Activated CD4-positive, alpha-beta T cell treated with anti-CD3 and anti-CD28 coated beads, Interleukin-2, amount 50 U/mL, for 1 hour (primary cell): ENCODE data around the gene RNF31.

Experiments used
- DNase-seq: peaks from one replicate; pipeline ENCODE4 v3.0.0-alpha.2; 2020

RNF31 gene

DNA sequence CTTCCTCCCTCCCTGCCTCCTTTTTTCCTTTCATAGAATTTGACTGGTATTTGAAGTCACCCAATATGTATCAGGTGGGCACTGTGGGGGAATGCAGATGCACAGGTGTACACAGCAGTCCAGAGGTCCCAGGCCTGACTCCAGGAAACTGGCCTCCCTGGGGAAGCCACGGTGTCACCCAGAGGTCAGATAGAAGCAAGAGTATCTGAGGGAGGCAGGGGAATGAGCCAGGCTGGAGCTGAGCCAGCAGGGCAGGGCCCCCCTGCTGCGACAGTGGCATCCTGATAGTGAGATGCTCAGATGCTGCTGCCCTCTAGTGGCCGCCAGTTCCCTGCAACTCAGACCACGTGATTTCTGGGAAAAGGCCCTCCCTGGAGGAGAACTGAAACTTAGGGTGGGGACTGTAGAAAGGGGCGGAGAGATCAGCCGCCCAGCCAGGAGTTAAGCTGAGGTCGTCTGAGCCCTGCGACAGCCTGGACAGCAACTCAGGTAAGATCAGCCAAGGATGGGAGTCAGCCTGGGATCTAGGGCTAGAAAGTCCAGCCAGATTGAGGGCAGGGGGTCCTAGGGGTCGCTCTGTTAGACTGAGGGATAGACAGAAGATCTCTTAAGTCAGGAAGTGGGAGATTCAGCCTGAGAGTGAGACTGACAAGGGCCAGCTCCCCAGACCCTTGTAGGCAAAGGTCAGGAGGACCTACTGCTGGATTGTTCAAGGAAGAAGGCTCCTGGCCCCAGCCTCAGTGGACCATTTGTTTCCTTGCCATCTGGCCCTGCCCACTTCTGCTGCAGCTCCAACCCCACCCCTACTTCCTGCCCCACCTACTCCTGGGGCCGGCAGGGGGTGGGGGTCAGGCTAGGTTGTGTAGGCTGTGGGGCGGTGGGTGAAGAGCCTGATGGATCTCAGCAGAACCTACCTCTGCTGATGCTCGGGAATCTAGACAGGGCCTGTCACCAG, 13.8 kb downstream of the RNF31 start, which contains the start of gene IRF9:
Gene IRF9, plus strand, starts transcription at position 416 of the 955 bp plus-strand sequence. CDS start 880 bp downstream, outside the sequence.
- DNase-seq: peak; percentile 98

DNA sequence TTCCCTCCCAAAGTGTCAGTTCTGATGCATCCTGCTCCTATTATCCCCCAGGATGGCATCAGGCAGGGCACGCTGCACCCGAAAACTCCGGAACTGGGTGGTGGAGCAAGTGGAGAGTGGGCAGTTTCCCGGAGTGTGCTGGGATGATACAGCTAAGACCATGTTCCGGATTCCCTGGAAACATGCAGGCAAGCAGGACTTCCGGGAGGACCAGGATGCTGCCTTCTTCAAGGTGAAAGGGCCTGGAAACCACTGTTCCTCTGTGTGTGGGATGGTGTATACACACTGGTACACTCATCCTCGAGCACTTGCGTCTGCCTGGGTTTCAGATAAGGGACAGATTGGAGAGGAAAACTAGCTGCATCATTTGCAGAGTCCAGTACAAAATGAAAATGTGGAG, 14.8 kb downstream of the RNF31 start:
- DNase-seq: no peak

DNA sequence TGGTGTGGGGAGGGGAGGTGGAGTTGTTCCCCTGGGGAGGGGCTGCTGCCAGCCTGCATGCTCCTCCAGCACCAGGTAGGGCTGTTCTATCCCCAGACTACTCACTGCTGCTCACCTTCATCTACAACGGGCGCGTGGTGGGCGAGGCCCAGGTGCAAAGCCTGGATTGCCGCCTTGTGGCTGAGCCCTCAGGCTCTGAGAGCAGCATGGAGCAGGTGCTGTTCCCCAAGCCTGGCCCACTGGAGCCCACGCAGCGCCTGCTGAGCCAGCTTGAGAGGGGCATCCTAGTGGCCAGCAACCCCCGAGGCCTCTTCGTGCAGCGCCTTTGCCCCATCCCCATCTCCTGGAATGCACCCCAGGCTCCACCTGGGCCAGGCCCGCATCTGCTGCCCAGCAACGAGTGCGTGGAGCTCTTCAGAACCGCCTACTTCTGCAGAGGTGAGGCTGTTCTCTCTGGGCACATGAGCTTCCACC, 17.3 kb downstream of the RNF31 start:
- DNase-seq: no peak

DNA sequence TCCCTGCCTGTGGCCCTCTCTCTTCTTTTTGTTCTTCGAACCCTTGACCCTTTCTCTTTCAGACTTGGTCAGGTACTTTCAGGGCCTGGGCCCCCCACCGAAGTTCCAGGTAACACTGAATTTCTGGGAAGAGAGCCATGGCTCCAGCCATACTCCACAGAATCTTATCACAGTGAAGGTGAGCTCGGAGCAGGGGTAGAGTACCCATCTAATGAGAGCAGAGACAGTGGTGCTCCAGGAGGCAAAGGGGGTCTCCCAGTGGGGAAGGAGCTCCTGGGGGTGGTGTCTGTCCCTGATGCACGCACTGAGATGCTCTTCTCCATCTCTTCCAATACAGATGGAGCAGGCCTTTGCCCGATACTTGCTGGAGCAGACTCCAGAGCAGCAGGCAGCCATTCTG, 18.5 kb downstream of the RNF31 start:
- no peak for DNase-seq

DNA sequence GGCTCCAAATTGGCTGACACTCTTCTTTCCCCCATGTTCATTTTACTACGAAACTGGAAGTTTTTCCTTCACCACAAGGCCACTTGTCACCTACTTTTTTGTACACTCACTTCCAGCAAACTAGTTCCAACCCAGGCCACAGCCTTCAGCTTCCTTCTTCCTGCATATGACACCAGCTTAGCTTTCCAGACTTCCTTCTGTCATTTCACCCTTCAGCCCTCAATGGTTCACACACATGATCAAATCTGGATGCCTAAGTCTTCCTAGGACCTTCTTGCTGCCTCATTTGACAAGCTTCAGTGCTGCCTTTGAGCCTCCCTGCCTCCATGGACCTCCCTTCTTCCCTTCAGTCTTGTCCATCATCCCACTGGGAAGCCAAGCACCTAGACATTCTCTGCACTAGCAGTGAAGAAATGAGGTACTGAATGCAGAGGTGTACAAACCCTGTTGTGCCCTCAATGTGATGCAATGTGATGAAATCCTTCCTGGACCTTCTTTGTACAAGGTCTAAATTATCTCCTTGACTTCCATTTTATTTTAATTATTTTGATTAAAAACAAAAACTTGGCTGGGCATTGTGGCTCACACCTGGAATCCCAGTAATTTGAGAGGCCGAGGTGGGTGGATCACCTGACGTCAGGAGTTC, 20.3 kb downstream of the RNF31 start:
- DNase-seq: no peak

DNA sequence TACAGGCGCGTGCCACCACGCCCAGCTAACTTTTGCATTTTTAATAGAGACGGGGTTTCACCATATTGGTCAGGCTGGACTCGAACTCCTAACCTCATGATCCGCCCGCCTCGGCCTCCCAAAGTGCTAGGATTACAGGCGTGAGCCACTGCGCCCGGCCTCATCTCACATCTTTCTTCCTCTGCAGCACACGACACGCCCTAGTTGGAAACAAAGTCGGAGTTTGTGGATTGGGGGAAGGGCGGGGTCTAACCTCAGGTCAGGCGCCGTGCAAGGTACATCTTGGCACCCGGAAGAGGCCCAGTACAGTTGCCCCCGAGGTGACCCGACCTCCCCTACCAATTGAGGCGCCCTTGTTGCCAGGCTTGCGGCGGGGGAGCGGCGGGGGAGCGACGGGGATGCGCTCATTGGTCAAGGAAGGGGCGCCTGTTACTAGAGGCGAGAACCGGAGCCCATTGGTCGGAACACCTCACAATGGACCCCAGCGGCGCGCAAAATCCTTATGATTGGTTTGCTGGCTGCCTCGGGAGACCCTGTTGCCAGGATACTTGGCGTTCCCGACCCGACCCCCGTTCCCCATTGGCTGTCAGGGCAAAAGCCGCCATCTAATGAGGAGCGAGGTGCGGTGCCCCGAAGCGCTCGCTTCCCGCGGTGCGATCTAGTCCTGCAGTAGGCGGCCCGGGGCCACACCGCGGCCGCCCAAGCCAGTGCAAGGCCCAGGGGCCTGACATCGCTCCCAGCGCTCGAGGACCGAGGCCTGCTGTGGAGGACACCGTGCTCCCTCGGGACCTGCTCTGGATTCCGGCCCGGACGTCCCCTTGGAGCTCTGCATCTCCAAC, 24.3 kb downstream of the RNF31 start, which contains the start of gene REC8:
Gene REC8, plus strand, starts transcription at position 659 of the 839 bp plus-strand sequence. CDS start 473 bp downstream, outside the sequence.
- peak; percentile 67 for DNase-seq

DNA sequence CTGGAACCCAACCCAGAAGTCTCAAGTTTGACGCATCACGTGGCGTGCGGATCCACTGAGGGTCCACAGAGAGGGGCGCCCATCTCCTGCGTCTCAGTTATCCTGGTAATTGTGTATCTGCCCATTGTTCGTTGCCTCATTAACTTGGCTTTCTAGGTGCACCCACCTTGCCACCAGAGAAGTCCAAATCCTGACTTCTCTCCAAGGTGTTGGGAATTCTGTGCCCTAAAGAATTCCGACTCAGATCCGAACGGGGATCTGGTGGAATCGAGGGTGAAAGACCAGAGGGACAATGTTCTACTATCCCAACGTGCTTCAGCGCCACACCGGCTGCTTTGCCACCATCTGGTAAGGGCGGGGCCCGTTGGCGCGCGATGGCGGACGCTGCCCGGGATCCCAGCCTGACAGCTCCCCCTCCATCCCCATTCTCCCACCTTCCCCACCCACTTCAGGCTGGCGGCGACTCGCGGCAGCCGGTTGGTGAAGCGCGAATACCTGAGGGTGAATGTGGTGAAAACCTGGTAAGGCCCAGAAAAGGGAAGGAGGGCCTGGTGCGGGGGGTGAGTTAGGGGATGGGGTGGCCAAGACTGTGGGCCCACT, 25.1 kb downstream of the RNF31 start:
- DNase-seq: no peak

DNA sequence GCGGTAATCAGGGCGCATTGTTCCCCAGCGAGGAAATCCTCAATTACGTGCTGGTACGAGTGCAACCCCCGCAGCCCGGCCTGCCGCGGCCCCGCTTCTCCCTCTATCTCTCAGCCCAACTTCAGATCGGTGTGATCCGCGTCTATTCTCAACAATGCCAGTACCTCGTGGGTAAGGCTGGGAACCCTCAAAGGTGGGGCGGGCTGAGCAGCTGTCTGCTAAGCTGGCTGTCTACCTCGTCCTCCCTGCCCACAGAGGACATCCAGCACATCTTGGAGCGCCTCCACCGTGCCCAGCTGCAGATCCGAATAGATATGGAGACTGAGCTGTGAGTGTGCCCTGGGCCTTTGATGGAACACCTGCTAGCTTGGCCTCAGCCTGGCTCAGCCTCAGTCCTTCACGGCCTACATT, 25.6 kb downstream of the RNF31 start:
- no peak for DNase-seq

DNA sequence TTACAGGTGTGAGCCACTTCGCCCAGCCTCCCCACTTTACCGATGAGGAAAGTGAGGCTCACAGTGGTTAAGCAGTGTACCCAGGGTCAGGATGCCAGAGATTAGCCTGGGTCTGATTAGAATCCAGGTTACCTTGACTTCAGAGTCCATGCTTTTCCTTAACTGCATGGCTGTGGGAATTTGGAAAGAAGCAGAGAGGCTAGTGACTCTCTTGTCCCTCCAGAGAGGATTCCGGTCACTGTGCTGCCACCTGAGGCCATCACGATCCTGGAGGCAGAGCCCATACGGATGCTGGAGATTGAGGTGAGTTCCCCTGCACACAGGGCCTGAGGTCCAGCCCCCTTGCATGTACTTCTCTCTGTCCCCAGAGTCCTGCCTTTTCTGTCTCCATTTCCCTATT, 29.3 kb downstream of the RNF31 start:
- no peak for DNase-seq

DNA sequence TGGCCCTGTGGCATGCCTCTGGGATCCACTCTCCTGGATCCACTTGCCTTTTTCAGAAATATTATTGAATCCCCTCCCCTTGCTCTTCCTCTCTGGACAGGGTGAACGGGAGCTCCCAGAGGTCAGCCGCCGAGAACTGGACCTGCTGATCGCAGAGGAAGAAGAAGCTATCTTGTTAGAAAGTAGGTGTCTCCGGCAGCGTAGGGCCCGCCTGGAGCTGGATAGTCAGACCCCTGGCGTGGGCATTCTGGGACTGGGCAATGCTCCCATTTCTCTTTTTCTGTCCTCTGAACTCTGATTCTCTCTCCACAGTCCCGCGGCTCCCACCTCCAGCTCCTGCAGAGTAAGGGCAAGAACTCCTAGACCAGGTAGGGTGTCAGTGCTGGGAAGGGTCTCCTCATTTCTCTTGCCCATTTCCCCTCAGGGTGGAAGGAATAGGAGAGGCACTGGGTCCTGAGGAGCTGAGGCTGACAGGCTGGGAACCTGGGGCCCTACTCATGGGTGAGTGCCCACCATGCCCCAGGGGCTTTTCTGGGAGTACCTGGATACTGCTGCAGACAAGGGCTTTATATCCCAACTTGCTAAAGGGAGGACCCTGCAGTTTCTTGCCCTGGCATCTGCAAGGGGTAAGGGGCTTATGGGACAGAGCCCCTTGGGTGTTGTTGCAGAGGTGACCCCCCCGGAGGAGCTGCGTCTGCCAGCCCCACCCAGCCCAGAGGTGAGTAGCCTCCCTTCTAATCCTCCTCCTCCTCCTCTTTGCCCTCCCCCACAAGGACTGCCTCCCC, 29.9 kb downstream of the RNF31 start:
- no peak for DNase-seq

DNA sequence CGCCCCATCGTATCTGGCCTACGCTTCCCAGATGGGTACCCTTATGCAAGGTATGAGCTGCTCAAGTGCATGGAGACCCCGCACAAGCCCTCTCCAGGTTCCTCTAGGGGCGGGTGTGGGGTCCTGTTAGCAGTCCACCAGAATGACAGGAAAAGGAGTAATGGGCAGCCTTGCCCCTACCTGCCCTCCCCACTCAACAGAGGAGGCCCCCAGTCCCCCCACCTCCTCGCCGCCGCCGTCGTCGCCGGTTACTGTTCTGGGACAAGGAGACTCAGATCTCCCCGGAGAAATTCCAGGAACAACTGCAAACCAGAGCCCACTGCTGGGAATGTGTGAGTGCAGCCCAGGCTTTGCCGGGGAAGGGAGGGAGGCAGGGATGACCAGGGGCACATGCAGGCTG, 30.6 kb downstream of the RNF31 start:
- DNase-seq: no peak

DNA sequence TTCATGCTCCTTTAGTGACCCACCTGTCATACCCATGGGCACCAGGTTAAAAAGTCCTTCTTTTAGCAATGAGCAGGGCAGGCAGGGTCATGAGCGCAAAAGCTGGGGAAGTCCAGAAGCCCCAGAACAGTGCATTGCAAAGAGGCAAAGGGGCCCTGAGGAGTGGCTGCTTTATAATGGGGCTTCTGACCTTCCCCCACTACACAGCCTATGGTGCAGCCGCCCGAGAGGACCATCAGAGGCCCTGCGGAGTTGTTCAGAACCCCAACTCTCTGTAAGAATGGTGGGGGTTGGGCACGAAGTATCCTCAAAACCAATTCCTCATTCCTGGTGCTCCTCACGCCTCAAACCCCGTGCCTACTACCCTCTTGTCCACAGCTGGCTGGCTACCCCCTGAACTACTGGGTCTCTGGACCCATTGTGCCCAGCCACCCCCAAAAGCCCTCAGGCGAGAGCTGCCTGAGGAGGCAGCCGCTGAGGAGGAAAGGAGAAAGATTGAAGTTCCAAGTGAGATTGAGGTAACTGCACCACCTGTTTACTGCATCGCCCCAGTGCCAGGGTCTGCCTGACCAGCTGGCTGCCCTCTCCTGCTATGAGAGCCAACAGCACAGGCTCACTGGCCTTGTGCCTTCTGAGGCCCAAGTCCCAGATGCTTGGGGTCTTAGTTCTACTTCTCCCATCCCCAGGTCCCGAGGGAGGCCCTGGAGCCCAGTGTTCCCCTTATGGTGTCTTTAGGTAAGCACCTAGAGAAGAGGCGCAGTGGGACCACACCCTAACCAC, 31.3 kb downstream of the RNF31 start:
- DNase-seq: no peak

DNA sequence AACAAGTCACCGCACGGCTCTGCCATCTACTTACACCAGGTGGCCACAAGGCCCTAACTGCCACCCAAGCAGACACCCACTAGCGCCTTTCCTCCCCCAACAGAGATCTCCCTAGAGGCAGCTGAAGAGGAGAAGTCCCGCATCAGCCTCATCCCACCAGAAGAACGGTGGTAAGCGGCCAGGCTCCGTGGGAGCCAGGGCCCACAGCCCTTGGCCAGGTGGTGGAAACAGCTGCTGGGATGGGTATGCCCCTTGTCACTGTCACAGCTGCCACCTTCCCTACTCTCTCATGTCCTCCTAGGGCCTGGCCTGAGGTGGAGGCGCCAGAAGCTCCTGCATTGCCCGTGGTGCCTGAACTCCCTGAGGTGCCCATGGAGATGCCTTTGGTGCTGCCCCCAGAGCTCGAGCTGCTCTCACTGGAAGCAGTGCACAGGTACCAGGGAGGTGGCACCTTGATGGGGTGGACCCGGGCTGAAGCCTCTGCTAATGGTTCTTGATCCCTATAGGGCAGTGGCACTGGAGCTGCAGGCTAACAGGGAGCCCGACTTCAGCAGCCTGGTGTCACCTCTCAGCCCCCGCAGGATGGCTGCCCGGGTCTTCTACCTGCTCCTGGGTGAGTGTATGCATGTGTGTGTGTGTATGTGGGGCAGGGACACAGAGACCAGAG, 32.1 kb downstream of the RNF31 start:
- DNase-seq: no peak

DNA sequence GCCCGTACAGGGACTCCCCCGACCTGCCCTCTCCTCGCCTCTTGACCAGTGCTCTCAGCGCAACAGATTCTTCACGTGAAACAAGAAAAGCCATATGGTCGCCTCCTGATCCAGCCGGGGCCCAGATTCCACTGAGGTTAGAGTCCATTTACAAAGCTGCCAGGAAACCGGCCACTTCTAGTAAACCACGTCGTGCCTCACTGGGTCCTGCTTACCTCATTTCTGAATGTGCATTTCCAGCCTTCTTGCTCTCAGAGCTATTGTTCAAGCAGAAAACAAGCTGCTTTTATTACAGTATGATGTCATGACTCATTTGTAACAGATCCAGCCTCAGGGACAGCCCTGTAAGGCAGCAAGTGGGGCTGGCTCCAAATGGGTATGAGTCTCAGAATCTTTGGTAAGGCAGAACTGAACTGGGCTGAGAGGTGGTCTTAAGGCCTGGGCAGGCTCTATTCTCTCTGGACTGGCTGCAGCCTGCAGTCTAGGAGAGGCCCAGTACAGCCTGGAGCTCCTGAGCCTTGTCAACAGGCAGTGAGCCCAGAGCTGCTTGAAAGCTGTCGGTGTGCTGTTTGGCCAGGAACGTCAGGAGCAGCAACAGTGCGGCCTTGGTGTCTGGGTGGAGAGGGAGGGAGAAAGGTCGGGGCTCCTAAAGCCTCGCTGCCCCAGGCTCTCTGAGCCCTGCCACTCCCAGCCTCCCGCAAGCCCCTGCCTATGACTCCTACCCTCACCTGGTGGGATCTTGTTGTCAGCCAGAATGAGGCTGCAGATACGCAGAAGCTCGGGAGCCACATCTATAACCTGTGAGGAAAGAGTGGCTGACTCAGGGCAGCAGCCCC, 32.9 kb downstream of the RNF31 start:
- DNase-seq: no peak

DNA sequence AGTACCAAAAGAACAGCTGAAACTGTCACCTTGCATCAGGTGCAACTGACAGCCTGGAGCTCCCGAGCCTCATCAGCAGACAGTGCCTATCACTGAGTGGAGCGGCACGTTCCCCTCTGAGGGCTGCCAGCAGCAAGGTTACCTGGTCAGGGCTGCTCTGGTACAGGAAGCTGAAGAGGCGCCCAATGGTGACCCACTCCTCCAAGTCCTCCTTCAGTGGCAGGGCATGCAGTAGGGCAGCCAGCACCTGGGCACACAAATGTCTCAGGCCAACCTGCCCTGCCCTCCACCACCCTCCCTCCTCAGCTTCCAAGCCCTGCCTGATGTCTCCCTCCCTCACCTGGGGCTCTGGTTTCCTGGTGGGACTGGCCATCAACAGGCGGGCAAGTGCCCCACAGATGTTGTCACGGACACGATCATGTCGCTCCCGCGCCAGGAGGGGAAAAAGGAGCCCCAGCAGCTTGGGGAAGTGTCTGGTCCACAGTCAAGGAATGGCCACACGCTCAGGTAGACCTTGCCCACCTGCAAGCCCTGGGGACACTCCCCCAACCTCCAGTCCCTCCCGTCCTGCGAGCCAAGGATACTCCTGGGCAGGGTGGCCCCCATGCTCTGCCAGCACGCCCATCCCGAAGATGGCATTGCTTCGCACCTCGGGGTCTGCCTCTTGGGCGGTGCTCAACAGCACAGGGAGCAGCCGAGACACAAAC, 34.2 kb downstream of the RNF31 start:
- no peak for DNase-seq

DNA sequence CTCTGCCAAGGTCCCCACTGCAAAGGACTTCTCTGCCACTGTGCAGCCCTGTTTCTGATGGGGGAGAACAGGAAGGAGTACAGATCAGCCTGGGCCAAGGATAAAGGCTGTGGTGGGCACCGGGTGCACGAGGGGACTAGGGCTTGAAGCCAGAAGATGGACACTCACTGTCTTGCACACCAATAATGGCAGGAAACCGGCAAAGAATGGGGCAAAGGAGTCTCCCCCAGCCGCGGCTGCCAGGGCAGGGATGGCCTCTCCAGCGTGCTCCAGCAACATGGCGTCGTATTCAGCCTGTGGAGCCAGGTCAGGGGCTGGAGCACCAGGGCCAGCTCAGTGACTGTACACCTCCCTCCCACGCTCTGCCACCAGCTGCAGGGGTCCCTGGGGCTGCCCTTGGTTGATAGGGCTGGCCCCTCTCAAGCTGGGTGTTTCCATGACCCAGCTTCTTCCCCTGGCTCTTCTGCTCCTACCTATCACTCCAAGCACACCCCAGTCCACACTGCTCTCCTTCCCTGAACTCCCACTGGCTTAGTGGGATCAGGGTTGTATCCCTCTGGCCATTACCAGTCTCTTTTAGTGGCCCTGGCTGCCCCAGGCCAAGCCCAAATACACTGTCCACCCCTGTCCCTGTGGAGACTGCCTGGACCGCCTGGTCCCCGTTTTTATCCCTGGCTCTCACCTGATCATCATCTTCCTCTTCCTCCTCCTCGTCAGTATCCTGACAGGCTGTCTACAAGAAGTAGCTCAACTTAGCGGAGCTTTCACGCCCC, 35.0 kb downstream of the RNF31 start:
- DNase-seq: no peak

DNA sequence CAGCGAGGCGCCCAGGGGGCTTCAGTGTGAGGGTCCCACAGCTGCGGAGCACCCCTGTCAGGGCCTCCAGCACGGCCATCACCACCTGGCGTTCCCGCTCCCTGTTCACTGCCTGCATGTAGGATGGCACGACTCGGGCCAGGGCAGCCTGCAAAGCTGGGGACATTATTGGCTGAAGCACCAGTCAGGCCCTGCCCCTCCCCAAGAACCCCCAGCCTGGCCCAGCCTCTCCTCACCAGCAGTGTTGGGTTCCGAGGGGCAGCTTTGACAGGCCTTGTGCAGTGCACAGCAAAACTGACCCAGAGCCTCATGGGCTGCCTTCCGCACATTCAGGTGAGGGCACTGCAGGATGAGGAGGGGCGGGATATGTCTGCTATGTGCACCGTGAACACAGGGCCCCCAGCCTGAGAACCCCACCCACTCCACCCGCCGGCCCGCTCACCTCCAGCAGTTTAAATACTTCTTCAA, 35.8 kb downstream of the RNF31 start:
- DNase-seq: no peak
